ENCODE data around the gene BAX. TPM values are rescaled to one million over a fixed set of nuclear protein-coding genes. Genes with fewer than 3 reads are reported as not detected.

The BAX gene
- polyA plus RNA-seq, 1 of the 3 experiments (the other 2 are of a cell fraction) = 640 TPM

GRCh38 chr19:48961051-48961649 lies 6.5 kb downstream of the BAX start:
- TF ChIP-seq FOSL2 (IDR thresholded peaks at IDR 0.05; ENCODE audit: borderline replicate concordance, low read depth) = no peak
- no peak for TF ChIP-seq EP300 (IDR thresholded peaks at IDR 0.05; ENCODE audit: borderline replicate concordance in 1 of 2, low read depth in 1 of 2, low read length in 1 of 2)
- no peak for TF ChIP-seq NRF1 (IDR thresholded peaks at IDR 0.05; ENCODE audit: low read depth, low read length)
- no peak for TF ChIP-seq CHD2 (IDR thresholded peaks at IDR 0.05; ENCODE audit: low read length, partially characterized antibody)
- no peak for TF ChIP-seq JUND (IDR thresholded peaks at IDR 0.05)
- TF ChIP-seq RAD21 (IDR thresholded peaks at IDR 0.05; ENCODE audit: low read length) = no peak
- TF ChIP-seq EZH2phosphoT487 (IDR thresholded peaks at IDR 0.05; ENCODE audit: borderline replicate concordance, low read depth) = no peak
- TF ChIP-seq TCF12 (IDR thresholded peaks at IDR 0.05) = no peak
- no peak for TF ChIP-seq RFX5 (IDR thresholded peaks at IDR 0.05; ENCODE audit: low read length)
- no peak for TF ChIP-seq TEAD4 (IDR thresholded peaks at IDR 0.05; ENCODE audit: borderline replicate concordance, insufficient read depth)
- TF ChIP-seq RXRA (IDR thresholded peaks at IDR 0.05; ENCODE audit: borderline replicate concordance, low read depth) = no peak
- TF ChIP-seq MEF2A (IDR thresholded peaks at IDR 0.05; ENCODE audit: borderline replicate concordance, low read depth) = no peak
- no peak for TF ChIP-seq ELF1 (IDR thresholded peaks at IDR 0.05)
- no peak for TF ChIP-seq GABPA (IDR thresholded peaks at IDR 0.05; ENCODE audit: low read depth)
- no peak for TF ChIP-seq USF1 (IDR thresholded peaks at IDR 0.05; ENCODE audit: borderline replicate concordance, low read depth)
- Histone ChIP-seq H3K79me2 (ENCODE audit: insufficient read depth) (peaks cover 36% of the 10 kb centered on the region), H3F3A (replicated peaks; ENCODE audit: insufficient read depth) (peaks cover 47% of the 10 kb centered on the region), H3K4me1 (ENCODE audit: control insufficient read depth in 1 of 2, insufficient read depth in 2 of 2, low read depth in 1 of 2, low read length in 1 of 2) (peaks cover 18 to 20% of the 10 kb centered on the region in 2 experiments; a peak in 3 of 4 replicates), H3K9ac (no peak overlapping the region), H4K20me1 (ENCODE audit: insufficient read depth) (peaks cover 9% of the 10 kb centered on the region), H3K27ac (ENCODE audit: low read depth in 2 of 2, low read length in 1 of 2) (peak overlapping the region in 1 of 2 experiments; percentile 44; a peak in 2 of 4 replicates), H3K4me3 (ENCODE audit: low read depth in 2 of 2, low read length in 1 of 2) (no peak overlapping the region), H3K27me3 (ENCODE audit: insufficient read depth) (no peaks in the 10 kb centered on the region), H3K36me3 (replicated peaks in 1 of 2; ENCODE audit: control insufficient read depth in 1 of 2, insufficient read depth in 2 of 2, low read length in 1 of 2) (peaks cover 9 to 31% of the 10 kb centered on the region in 2 experiments), H3K9me3 (no peaks in the 10 kb centered on the region), H2AFZ (ENCODE audit: low read depth) (no peak overlapping the region), H3K4me2 (no peak overlapping the region), H3K9me2 (no peaks in the 10 kb centered on the region)
- DNase-seq = no peak
- WGBS (ENCODE audit: low lambda C conversion rate) = 91% methylated on average over 14 of the region's 19 CpGs
- ChIA-PET POLR2A (interaction anchor here (0.6 kb wide), 1 partner anchor 12 kb away, joined by 6 read pairs; no protein-coding TSS in a partner anchor), CTCF (interaction anchor here (1.7 kb wide), 1 partner anchor 9 kb away, joined by 8 read pairs; no protein-coding TSS in a partner anchor)

GRCh38 chr19:48961673-48962028 lies 7.0 kb downstream of the BAX start:
- H3K9ac ChIP-seq = no peak overlapping the region
- POLR2A ChIA-PET = no interaction called here
- no peaks in the 10 kb centered on the region for H3K9me2 ChIP-seq
- no peaks in the 10 kb centered on the region for H3K27me3 ChIP-seq (ENCODE audit: insufficient read depth)
- H3K4me1 ChIP-seq (ENCODE audit: control insufficient read depth in 1 of 2, insufficient read depth in 2 of 2, low read depth in 1 of 2, low read length in 1 of 2) = peaks cover 17 to 24% of the 10 kb centered on the region in 2 experiments; a peak in 3 of 4 replicates
- H3K4me3 ChIP-seq (ENCODE audit: low read depth in 2 of 2, low read length in 1 of 2) = no peak overlapping the region
- no peak overlapping the region for H2AFZ ChIP-seq (ENCODE audit: low read depth)
- peaks cover 52% of the 10 kb centered on the region for H3F3A ChIP-seq (replicated peaks; ENCODE audit: insufficient read depth)
- H3K4me2 ChIP-seq = no peak overlapping the region
- peaks cover 11 to 31% of the 10 kb centered on the region in 2 experiments for H3K36me3 ChIP-seq (replicated peaks in 1 of 2; ENCODE audit: control insufficient read depth in 1 of 2, insufficient read depth in 2 of 2, low read length in 1 of 2)
- H3K27ac ChIP-seq (ENCODE audit: low read depth in 2 of 2, low read length in 1 of 2) = peak overlapping the region in 1 of 2 experiments; percentile 44; a peak in 2 of 4 replicates
- WGBS (ENCODE audit: low lambda C conversion rate) = 86% methylated on average over 11 of the region's 12 CpGs
- peaks cover 14% of the 10 kb centered on the region for H4K20me1 ChIP-seq (ENCODE audit: insufficient read depth)
- H3K79me2 ChIP-seq (ENCODE audit: insufficient read depth) = peaks cover 36% of the 10 kb centered on the region
- CTCF ChIA-PET = interaction anchor here (1.7 kb wide), 1 partner anchor 9 kb away, joined by 8 read pairs; no protein-coding TSS in a partner anchor
- no peaks in the 10 kb centered on the region for H3K9me3 ChIP-seq
- DNase-seq = no peak
- TF ChIP-seq FOXM1 (IDR thresholded peaks at IDR 0.05; ENCODE audit: low read depth) (no peak), SIN3A (IDR thresholded peaks at IDR 0.05; ENCODE audit: borderline replicate concordance, low read depth, low read length) (no peak), TEAD4 (IDR thresholded peaks at IDR 0.05; ENCODE audit: borderline replicate concordance, insufficient read depth) (no peak), NFIC (IDR thresholded peaks at IDR 0.05; ENCODE audit: borderline replicate concordance) (no peak), CTCF (IDR thresholded peaks at IDR 0.05) (no peak), RCOR1 (IDR thresholded peaks at IDR 0.05; ENCODE audit: low read length) (no peak), FOXJ3 (CRISPR knock-in tag; IDR thresholded peaks at IDR 0.05) (no peak)

All from SK-N-SH (cell line).